Loucy (cell line): Measurements from ENCODE around the gene PLXNA4.

ENCODE experiments used
- H2AFZ ChIP-seq: fragments of 200-600 bp; sonication (generic); 2 replicates; pipeline ENCODE4 v1.6.0; 2016; ENCODE audit warnings: antibody characterized with exemption, mild to moderate bottlenecking, low read length, moderate library complexity
- H3F3A ChIP-seq: fragments of 200-600 bp; 2 replicates; pipeline ENCODE4 v1.6.0; 2016; ENCODE audit warnings: antibody characterized with exemption, low read depth, mild to moderate bottlenecking
- H3K27me3 ChIP-seq: fragments of 200-600 bp; sonication (generic); 2 replicates; pipeline ENCODE4 v1.6.1; 2014; ENCODE audit warnings: low read length, mild to moderate bottlenecking; ENCODE audit not compliant: insufficient read depth, poor library complexity, severe bottlenecking
- H3K36me3 ChIP-seq: fragments of 200-600 bp; sonication (generic); 2 replicates; pipeline ENCODE4 v1.6.1; 2016; ENCODE audit warnings: low read length; ENCODE audit not compliant: insufficient read depth
- H3K4me1 ChIP-seq: fragments of 200-600 bp; sonication (generic); 2 replicates; pipeline ENCODE4 v1.5.1; 2014; ENCODE audit warnings: low read length, mild to moderate bottlenecking; ENCODE audit not compliant: insufficient read depth, poor library complexity, severe bottlenecking
- H3K4me2 ChIP-seq: fragments of 200-600 bp; sonication (generic); 2 replicates; pipeline ENCODE4 v1.6.0; 2014; ENCODE audit warnings: antibody characterized with exemption, low read length, low read depth, mild to moderate bottlenecking; ENCODE audit not compliant: poor library complexity, severe bottlenecking
- H3K4me3 ChIP-seq: fragments of 200-600 bp; sonication (generic); 2 replicates; pipeline ENCODE4 v1.5.1; 2014; ENCODE audit warnings: low read length, mild to moderate bottlenecking, mixed read lengths; ENCODE audit not compliant: poor library complexity, severe bottlenecking
- H3K79me2 ChIP-seq: fragments of 200-600 bp; sonication (generic); 2 replicates; pipeline ENCODE4 v1.6.1; 2014; ENCODE audit warnings: low read length; ENCODE audit not compliant: insufficient read depth
- H3K9ac ChIP-seq: fragments of 200-600 bp; sonication (generic); 2 replicates; pipeline ENCODE4 v1.6.0; 2014; ENCODE audit warnings: mild to moderate bottlenecking, low read depth, low read length, moderate library complexity; ENCODE audit not compliant: poor library complexity, severe bottlenecking
- H3K9me2 ChIP-seq: fragments of 200-600 bp; sonication (generic); replicated peaks from 2 replicates; pipeline ENCODE4 v1.6.1; 2016; ENCODE audit warnings: low read depth, low read length, mixed read lengths
- H3K9me3 ChIP-seq: fragments of 200-600 bp; sonication (generic); 2 replicates; pipeline ENCODE4 v1.6.1; 2014; ENCODE audit warnings: mild to moderate bottlenecking, antibody characterized with exemption, low read length, low read depth; ENCODE audit not compliant: insufficient read depth
- H4K20me1 ChIP-seq: fragments of 200-600 bp; sonication (generic); 2 replicates; pipeline ENCODE4 v1.6.0; 2014; ENCODE audit warnings: antibody characterized with exemption, low read length, mild to moderate bottlenecking; ENCODE audit not compliant: insufficient read depth, poor library complexity, severe bottlenecking
- EZH2phosphoT487 ChIP-seq: fragments of 200-600 bp; IDR thresholded peaks from 2 replicates; pipeline ENCODE4 v1.6.1; 2018; ENCODE audit warnings: antibody characterized with exemption, mild to moderate bottlenecking, moderate library complexity, borderline replicate concordance
- TF ChIP-seq, protein P1 (sequence below): fragments of 200-600 bp; sonication (generic); conservative IDR thresholded peaks from 2 replicates; pipeline ENCODE4 v1.5.1; 2014; ENCODE audit warnings: mild to moderate bottlenecking, antibody characterized with exemption, low read length

The PLXNA4 gene

GRCh38 chr7:132466367-132466766 lies 109.9 kb downstream of the PLXNA4 start:
- no peak overlapping the region for H3K4me2 ChIP-seq
- no peak overlapping the region for H3K9ac ChIP-seq
- no peak overlapping the region for H3K4me3 ChIP-seq
- TF ChIP-seq, protein P1, sequence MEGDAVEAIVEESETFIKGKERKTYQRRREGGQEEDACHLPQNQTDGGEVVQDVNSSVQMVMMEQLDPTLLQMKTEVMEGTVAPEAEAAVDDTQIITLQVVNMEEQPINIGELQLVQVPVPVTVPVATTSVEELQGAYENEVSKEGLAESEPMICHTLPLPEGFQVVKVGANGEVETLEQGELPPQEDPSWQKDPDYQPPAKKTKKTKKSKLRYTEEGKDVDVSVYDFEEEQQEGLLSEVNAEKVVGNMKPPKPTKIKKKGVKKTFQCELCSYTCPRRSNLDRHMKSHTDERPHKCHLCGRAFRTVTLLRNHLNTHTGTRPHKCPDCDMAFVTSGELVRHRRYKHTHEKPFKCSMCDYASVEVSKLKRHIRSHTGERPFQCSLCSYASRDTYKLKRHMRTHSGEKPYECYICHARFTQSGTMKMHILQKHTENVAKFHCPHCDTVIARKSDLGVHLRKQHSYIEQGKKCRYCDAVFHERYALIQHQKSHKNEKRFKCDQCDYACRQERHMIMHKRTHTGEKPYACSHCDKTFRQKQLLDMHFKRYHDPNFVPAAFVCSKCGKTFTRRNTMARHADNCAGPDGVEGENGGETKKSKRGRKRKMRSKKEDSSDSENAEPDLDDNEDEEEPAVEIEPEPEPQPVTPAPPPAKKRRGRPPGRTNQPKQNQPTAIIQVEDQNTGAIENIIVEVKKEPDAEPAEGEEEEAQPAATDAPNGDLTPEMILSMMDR = no peak
- no peak for TF ChIP-seq EZH2phosphoT487
- H3K4me1 ChIP-seq = peaks cover 9% of the 10 kb centered on the region
- H3K9me2 ChIP-seq = no peaks in the 10 kb centered on the region
- no peaks in the 10 kb centered on the region for H4K20me1 ChIP-seq
- no peaks in the 10 kb centered on the region for H3K79me2 ChIP-seq
- H3K9me3 ChIP-seq = no peaks in the 10 kb centered on the region
- H2AFZ ChIP-seq = no peak overlapping the region
- no peaks in the 10 kb centered on the region for H3K27me3 ChIP-seq
- H3K36me3 ChIP-seq = no peaks in the 10 kb centered on the region
- H3F3A ChIP-seq = no peaks in the 10 kb centered on the region

DNA sequence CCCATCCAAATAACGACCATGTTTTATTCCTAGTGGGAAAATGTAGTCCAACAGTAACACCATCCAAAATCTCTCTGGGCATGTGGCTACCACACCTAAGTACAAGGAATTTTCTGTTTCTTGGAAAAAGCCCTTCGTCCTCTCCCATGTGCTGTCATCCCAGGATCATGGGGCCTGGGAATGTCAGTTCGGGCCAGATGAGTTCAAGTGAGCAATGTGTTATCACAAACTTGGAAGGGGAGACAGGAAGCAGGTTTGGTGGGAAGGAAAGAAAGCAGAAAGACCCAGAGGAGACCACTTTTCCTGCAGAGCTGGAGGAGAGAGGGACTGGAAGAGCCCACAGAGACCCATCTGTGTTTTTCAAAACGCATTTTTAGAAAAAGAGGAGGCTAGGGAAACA lies 110.8 kb downstream of the PLXNA4 start:
- TF ChIP-seq, protein P1 = no peak
- TF ChIP-seq EZH2phosphoT487 = no peak
- Histone ChIP-seq H3K9me3 (no peaks in the 10 kb centered on the region), H3K36me3 (no peaks in the 10 kb centered on the region)

DNA sequence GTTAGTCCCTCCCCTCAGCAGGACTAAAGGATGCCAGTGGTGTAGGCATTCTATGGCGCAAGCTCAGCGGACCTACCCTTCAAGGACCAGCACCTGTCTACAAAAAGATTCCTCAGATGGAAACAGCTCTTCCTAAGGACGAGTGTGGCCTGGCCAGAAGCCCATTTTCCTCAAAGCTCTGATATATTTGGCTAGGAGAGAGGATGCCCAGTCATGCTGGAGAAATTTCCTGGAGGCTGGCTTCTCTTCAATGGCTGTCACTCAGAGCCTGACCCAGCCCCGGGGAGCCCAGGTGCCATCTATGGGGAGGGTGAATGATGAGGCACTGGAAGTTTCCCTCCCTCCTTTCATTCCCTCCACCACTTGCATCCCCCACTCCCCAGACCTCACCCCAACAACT lies 111.5 kb downstream of the PLXNA4 start:
- no peaks in the 10 kb centered on the region for H3K9me3 ChIP-seq
- TF ChIP-seq, protein P1 = no peak
- TF ChIP-seq EZH2phosphoT487 = no peak
- no peak overlapping the region for H3K9ac ChIP-seq
- H3K36me3 ChIP-seq = no peaks in the 10 kb centered on the region
- H3K4me2 ChIP-seq = no peak overlapping the region
- no peaks in the 10 kb centered on the region for H3K9me2 ChIP-seq
- no peaks in the 10 kb centered on the region for H3K79me2 ChIP-seq
- H2AFZ ChIP-seq = no peak overlapping the region
- no peaks in the 10 kb centered on the region for H3F3A ChIP-seq
- no peak overlapping the region for H3K4me3 ChIP-seq
- H4K20me1 ChIP-seq = no peaks in the 10 kb centered on the region
- no peaks in the 10 kb centered on the region for H3K27me3 ChIP-seq
- peaks cover 19% of the 10 kb centered on the region for H3K4me1 ChIP-seq

More for the DNA sequence above, 110.8 kb downstream of the PLXNA4 start:
- no peak overlapping the region for H3K4me3 ChIP-seq
- no peaks in the 10 kb centered on the region for H3K79me2 ChIP-seq
- H3K27me3 ChIP-seq = no peaks in the 10 kb centered on the region
- no peaks in the 10 kb centered on the region for H3F3A ChIP-seq
- no peak overlapping the region for H2AFZ ChIP-seq
- H3K4me2 ChIP-seq = no peak overlapping the region
- peaks cover 18% of the 10 kb centered on the region for H3K4me1 ChIP-seq
- H3K9me2 ChIP-seq = no peaks in the 10 kb centered on the region
- H4K20me1 ChIP-seq = no peaks in the 10 kb centered on the region
- H3K9ac ChIP-seq = no peak overlapping the region
